Activated T-helper 9 cell treated with anti-CD3 and anti-CD28 coated beads, Interleukin-2, amount 50 U/mL, for 16 hours (primary cell): ENCODE measurements around the gene C22orf15.
A peak's percentile ranks its signal among the peaks of the same experiment; 100 is the strongest.

Experiments used
- DNase-seq: peaks from one replicate; pipeline ENCODE4 v3.0.0-alpha.2; 2020; ENCODE audit warnings: low read depth

Gene C22orf15

DNA sequence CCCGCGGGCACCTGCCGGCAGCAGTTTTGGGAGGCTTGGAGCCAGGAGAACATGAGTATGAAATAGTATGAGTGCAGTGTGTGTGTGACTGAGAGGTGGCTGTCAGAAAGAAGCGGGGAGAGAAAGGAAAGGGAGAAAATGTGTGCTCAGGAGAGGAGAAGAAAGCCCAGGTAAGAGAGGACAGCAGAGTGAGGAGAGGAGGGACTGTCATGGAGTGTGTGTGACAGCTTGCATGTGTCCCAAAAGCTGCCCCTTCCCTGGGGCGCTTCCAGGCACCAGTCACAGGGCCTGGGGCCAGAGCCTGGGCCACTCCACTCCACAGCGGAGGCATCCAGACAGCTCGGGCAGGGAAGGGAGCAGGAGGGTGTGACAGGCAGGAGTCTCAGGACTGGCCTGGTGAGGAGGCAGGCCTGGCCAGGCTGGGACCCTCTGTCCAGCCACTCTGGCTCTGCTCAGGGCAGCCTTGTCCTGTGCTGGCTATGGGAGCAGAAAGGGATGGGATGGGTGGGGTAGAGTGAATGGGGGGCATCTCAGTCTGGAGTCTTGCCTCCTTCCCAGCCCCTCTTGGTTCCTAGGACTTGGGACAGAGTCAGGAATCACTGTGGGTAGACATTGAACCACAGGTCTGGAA lies 10.8 kb downstream of the C22orf15 start:
- DNase-seq: no peak

DNA sequence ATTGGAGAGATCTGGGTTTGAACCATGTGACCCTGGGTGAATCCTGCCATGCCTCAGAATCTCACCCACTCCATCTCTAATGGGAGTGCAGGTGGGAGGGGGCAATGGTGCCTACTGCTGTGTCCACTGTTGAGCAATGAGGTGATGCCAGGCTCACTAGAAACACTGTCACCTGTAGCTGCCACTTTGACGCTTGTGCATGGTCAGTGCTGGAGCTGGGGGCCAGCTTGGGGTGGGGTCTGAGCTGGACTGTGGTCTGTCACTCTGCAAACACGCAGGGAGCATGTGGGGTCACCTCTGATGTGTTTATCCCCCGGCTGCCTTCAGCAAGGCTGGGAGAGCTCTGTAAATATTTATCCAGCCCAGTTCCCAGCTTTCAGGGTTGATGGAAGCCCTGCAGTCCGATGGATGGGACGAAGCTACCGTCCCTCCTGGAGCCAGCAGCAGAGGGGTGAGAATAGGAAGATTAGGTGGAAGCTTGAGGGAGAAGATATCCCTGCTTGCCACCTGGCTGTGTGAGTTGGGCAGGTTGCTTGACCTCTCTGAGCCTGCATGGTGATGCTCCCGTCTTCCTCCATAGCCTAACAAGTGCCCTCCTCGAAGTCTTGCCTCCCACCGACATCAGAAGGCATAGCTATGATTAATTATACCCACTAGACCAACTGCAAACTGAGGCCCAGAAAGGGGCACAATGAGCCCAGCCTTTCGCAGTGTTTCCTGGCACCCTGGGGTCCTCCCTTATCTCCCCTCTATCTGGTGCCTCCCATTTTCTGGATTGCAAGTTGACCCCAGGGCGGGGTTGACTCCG lies 11.5 kb downstream of the C22orf15 start:
- DNase-seq: no peak

DNA sequence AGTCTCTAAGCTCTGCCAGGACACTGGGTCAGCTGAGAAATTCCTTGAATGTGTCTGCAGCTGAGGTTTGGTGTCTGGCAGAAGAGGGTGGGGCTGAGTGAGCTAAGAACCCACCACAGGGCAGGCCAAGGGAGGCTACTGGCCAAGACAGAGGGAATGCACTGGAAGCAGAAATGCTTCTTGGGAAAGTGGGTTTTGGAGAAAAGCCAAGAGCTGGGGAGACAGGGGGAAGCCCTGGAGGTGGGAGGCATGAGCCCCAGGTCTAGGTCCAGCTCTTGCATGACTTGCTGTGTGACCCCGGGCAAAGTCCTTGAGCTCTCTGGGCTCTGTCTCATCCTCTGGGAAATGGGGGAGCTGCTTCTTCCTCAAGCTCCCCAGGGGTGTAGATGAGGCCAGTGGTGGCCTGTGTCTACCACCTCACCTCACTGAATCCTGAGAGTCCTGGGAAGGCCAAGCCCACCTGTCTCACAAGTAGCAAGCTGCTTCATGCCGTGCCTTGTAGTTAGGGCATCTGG lies 12.2 kb downstream of the C22orf15 start:
- DNase-seq: no peak

DNA sequence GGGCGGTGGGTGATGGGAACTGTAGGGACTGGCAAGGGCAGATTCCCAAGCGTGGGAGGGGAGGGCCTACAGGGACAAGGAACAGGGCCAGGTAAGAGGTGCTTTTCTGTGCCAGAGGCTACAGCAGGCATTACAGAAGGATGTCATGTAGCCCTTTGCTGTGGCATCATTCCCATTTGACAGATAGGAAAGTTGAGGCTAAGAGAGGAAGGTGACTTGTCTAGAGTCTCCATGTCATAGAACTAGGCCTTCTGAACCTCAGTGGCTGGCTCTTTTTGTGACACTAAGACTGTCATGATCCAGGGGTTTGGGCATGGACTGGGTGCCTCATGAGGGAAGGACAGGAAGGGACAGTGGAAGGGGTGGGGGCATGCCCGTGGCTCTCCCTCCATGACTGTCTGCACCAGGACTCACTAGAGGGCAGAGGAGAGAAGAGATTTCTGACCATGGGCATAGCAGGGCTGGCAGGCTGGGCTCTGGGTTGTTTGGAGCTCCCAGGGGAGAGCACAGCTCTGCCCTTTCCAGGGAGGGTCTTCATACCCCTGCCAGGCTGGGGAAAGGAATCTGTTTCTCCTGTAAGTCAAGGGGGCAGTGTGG lies 13.1 kb downstream of the C22orf15 start:
- no peak for DNase-seq

DNA sequence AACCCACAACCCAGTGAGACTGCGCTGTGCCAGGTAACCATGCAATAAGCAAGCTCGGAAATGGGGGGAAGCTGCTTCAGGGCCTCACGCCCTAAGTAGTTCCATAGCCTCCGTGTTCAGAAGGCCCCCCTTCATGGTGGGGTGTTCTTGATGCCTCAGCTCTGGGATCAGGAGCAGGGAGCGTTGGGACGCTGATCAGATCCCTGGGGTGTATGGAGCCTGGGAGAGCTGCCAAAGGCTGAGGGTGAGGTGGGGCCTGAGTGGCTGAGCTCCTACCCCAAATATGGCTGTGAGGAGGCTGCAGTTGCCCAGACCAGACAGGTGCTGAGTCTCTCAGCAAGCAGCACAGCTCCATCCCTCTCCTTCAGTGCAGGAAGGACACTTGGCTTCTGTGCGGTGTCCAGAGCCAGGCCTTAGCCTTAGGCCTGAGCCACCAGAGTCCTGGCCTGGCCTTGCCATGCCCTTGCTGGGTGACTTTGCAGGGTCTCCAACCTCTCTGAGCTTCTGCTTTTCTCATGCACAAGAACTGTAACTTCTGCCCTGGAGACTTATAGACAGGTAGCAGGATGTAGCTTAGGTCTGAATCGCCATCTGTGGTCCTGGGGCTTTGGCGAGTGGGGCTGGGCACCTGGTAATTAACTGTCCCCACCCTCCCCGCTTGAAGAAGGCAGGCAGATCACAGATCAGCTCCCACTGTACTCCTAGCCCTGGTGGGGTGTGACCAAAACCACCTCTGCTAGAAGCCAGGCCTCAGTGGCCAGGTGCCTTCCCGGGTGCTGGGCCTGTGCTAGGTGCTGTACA lies 15.2 kb downstream of the C22orf15 start:
- no peak for DNase-seq

DNA sequence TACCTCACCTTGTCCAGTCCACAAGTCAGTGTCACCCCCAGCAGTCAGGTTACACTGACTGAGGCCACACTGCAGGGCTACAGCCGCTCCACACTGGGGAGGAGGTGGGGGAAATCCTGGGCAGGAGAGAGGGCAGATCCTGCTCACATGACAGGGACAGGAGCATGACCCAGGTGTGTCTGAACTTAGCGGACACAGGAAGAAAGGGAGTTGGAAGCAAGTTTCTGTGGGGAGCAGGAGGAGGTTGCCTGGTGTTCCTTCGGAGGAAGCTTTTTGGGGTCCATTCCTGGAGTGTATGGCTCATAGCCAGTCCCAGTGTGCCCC lies 15.7 kb downstream of the C22orf15 start:
- DNase-seq: no peak

DNA sequence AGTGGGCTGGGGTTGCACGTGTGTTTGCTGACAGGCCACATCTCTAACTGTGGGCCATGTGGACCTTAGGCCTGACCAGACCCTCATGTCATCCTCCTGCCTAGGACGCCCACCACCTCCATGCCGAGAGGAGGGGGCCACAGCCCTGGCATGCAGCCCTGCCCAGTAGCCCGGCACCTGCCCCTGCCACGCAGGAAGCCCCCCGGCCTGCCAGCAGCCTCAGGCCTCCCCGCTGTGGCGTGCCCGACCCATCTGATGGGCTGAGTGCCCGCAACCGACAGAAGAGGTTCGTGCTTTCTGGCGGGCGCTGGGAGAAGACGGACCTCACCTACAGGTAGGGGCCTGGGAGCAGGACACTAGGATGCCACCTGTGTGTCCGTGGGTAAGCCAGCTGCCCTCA lies 16.3 kb downstream of the C22orf15 start:
- no peak for DNase-seq

DNA sequence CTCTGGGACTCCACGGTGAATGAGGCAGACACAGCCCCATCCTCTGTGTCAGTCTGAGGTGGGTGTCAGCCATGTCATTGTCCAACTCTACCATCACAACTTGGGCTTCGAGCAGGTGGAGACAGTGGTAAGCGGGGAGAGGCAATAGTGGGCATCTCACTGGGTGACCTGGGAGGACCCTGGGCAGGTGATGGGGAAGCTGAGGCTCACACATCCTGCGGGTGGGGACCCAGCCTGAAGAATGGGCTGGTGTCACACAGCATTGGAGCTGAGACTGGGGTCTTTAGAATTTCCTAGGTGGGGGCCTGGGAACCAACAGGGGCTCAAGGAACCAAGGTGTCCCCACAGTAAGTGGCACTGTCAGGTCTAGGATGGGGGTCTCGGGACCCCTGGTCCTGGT lies 16.9 kb downstream of the C22orf15 start:
- no peak for DNase-seq

DNA sequence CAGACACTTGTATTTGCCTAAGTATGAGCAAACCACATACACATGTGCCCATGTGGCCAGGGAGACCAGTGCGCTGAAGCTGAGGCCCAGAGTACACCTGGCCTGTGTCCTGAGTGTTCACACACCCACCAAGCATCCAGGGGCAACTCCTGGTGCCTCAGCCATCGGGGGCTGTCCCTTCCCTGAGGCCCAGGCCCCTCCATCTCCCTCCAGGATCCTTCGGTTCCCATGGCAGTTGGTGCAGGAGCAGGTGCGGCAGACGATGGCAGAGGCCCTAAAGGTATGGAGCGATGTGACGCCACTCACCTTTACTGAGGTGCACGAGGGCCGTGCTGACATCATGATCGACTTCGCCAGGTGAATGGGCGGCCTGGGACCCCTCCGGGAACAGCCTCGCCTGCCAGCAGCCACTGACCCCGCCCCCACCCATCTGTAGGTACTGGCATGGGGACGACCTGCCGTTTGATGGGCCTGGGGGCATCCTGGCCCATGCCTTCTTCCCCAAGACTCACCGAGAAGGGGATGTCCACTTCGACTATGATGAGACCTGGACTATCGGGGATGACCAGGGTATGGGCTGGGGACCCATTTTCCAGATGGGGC lies 17.5 kb downstream of the C22orf15 start:
- no peak for DNase-seq

DNA sequence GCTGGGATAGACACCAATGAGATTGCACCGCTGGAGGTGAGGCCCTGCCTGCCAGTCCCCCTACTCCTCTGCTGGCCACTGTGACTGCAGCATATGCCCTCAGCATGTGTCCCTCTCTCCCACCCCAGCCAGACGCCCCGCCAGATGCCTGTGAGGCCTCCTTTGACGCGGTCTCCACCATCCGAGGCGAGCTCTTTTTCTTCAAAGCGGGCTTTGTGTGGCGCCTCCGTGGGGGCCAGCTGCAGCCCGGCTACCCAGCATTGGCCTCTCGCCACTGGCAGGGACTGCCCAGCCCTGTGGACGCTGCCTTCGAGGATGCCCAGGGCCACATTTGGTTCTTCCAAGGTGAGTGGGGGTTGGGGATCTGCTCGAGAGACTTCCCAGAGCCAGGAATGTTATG lies 18.3 kb downstream of the C22orf15 start:
- DNase-seq: no peak

DNA sequence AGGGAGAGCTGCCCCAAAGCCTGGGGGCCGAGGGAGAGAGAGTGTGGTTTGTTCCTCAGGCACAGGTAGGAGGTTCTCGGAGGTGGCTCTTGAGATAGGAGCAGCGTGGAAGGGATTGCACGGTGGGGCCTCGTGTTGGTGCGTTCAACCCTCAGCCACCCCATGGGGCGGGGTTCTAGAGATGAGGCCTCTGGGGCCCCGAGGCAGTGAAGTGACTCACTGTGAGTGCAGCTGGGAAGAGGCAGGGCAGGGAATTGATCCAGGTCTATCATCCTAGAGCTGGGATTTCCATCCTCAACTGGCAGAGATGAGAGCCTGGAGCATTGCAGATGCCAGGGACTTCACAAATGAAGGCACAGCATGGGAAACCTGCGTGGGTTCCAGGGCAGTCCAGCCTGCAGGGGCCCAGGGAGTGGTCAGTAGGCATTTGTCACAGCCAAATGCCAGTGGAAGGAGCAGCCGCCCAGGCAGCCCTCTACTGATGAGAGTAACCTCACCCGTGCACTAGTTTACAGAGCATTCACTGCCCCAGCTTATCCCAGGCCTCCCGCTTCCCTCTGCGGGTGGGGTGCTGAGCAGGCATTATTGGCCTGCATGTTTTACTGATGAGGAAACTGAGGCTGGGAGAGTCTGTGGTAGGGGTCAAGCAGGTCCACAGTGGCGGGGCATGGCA lies 18.9 kb downstream of the C22orf15 start:
- DNase-seq: no peak

DNA sequence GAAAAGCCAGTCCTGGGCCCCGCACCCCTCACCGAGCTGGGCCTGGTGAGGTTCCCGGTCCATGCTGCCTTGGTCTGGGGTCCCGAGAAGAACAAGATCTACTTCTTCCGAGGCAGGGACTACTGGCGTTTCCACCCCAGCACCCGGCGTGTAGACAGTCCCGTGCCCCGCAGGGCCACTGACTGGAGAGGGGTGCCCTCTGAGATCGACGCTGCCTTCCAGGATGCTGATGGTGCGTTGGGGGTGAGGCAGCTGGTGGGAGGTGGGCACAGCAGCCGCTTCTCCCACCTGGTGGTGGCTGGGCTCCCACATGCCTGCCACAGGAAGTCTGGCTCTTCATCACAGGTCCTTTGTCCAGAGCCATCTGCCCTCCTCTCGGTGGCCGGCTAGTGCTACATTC lies 19.5 kb downstream of the C22orf15 start:
- DNase-seq: no peak

DNA sequence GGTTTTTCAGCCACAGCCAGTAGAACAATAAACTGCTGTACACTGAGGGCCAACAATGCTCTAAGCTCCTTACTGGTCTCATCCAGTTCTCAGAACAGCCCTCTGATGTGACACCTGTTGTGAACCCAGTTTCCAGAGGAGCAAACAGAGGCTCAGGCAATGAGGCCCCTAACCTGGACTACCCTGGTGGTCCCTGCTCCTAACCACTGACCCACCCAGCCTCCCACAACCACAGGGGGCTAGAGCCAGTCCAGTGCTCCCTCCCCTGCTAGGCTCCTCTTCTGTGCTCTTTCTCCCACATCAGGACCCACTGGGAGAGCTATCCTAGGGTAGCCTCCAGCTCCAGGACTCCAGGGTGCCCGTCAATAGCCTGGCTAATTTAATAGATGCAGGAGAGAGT lies 19.9 kb downstream of the C22orf15 start:
- no peak for DNase-seq

DNA sequence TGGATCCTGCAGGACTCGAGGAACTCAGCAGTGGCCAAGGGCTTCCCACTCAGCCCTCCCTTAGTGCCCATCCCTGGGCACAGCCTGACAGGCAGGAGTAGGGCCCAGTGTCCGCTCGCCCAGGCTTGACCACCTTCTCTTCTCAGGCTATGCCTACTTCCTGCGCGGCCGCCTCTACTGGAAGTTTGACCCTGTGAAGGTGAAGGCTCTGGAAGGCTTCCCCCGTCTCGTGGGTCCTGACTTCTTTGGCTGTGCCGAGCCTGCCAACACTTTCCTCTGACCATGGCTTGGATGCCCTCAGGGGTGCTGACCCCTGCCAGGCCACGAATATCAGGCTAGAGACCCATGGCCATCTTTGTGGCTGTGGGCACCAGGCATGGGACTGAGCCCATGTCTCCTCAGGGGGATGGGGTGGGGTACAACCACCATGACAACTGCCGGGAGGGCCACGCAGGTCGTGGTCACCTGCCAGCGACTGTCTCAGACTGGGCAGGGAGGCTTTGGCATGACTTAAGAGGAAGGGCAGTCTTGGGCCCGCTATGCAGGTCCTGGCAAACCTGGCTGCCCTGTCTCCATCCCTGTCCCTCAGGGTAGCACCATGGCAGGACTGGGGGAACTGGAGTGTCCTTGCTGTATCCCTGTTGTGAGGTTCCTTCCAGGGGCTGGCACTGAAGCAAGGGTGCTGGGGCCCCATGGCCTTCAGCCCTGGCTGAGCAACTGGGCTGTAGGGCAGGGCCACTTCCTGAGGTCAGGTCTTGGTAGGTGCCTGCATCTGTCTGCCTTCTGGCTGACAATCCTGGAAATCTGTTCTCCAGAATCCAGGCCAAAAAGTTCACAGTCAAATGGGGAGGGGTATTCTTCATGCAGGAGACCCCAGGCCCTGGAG lies 20.7 kb downstream of the C22orf15 start:
- no peak for DNase-seq

DNA sequence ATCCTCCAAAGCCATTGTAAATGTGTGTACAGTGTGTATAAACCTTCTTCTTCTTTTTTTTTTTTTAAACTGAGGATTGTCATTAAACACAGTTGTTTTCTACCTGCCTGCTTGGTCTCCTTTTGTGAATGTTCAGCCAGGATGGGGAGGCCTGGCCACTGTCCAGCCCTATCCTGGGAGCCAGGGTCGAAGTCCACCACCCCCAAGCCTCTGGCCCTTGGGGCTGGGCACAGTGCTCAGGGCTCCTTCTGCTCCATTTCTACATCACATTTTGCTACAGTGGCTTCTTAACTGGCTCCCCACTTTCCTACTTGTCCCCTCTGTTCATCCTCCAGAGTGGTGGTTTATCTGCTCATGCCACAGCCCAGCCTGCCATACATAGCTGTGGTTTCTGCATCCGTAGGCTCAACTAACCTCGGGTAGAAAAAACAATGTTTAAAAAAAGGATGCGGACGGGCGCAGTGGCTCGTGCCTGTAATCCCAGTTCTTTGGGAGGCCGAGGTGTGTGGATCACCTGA lies 21.5 kb downstream of the C22orf15 start:
- no peak for DNase-seq

DNA sequence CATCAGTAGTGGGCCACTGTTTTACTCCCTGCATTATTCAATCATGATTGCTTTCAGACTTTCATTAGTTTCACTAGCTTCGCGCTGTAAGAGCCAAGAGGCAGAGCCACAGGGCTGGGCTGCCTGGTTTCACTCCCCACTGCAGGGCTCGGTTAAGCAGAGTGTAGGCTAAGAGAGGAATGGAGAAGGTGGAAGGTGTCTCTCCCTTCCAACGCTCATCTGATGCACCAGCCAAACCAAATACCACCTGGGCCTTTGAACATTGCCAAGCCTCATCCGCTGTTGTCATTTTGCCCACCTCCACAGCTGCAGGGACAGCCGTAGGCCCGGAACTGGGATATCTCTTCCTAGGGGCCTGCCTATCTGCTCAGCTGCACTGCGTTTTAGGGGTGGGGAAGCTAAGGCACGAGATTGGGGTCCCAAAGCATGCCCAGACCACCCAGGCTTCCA lies 23.5 kb downstream of the C22orf15 start:
- no peak for DNase-seq

DNA sequence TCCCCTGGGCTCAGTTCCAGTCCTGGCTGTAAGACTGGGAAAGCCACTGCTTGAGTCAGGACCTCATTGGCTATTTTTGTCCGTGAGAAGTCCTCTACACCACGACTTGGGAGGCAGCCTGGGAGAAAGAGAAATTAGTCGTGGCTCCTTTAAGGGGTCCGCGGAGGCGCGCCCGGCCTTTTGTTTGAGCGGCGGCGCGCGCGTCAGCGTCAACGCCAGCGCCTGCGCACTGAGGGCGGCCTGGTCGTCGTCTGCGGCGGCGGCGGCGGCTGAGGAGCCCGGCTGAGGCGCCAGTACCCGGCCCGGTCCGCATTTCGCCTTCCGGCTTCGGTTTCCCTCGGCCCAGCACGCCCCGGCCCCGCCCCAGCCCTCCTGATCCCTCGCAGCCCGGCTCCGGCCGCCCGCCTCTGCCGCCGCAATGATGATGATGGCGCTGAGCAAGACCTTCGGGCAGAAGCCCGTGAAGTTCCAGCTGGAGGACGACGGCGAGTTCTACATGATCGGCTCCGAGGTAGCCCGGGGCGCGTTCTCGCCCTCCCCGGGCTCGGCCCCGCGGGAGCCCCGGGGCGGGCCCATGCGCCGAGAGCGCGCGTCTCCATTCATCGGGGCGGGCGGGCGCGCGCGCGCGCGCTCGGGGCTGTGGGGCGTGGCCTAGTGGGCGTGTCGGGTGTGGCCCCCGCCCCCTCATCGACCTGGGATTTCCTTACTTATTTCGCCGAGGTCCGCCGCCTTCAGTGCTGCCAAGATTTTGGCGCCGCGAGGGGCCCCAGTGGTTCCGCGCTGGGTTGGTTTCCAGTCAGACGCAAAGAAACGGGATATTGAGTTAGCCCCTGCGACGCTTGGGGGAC lies 24.2 kb downstream of the C22orf15 start, which contains the start of gene SMARCB1:
Gene SMARCB1 (plus strand): TSS at position 215 of the 848 bp plus-strand sequence. CDS start 204 bp downstream, at position 419.
- peak; percentile 86 for DNase-seq

DNA sequence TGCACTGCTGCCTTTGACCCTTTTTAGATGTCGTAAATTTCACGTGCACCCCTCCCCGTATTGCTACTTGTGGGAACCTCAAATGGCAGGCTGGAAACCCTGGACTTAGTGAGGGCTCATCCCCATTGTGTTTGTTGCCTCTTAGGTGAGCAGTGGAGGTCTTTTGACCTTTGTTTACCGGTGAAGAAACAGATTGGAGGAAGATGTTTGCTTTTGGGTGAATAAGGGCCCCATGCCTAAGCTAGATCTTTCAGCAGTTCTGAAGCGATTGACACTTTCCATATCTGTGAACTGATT lies 24.8 kb downstream of the C22orf15 start:
- no peak for DNase-seq

DNA sequence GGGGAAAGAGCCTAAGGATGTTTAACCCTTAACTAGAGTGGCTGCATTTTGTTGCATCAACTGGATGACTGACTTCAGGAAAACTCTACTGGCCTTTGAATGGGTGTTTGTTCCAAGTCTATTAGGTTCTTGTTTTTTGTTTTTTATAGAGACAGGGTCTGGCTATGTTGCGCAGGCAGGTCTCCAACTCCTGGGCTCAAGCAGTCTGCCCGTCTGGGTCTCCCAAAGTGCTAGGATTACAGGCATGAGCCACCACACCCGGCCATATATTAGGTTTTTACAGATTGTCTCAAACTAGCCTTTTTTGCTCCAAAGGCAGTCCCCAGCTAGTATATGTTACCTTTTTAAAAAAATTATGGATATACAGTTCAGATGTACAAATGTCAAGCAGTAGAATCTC lies 25.1 kb downstream of the C22orf15 start:
- DNase-seq: no peak
